ENCODE results near the gene FHAD1. TPM values are rescaled to one million over a fixed set of nuclear protein-coding genes. Genes with fewer than 3 reads are reported as not detected.
A peak's percentile ranks its signal among the peaks of the same experiment; 100 is the strongest.

Gene FHAD1
- total and polyA plus RNA-seq, 9 of the 15 experiments (the other 6 are each of a cell fraction or from before 2014, with no cell fraction given) = 0.32 to 2.1 (median 1.5) TPM; not detected in 1

- no peak for TF ChIP-seq NFATC3 (IDR thresholded peaks at IDR 0.05)
- TF ChIP-seq HDAC2 (IDR thresholded peaks at IDR 0.05) = no peak
- TF ChIP-seq ATF3 (IDR thresholded peaks at IDR 0.05) = peak; percentile 27; the same call in 1 of the 2 replicates
- no peak for TF ChIP-seq ATF3 (CRISPR knock-in tag; conservative IDR thresholded peaks at IDR 0.05)
- TF ChIP-seq ZNF583 (CRISPR knock-in tag; IDR thresholded peaks at IDR 0.05) = no peak
Measured at GRCh38 chr1:15311880-15312279, 64.9 kb downstream of the FHAD1 start (continued).

- Histone ChIP-seq H3K79me2 (ENCODE audit: control insufficient read depth, insufficient read depth, low read length) (no peaks in the 10 kb centered on the region), H4K20me1 (replicated peaks; ENCODE audit: control insufficient read depth, insufficient read depth, low read length) (no peaks in the 10 kb centered on the region), H3K4me2 (ENCODE audit: insufficient read depth, low read length) (no peak overlapping the region), H3K9ac (ENCODE audit: insufficient read depth in 1 of 2, low read depth in 2 of 2, low read length in 2 of 2) (no peak overlapping the region), H3K27ac (ENCODE audit: extremely low read depth, low read depth, low read length) (no peak overlapping the region), H3K9me1 (ENCODE audit: control insufficient read depth, insufficient read depth, low read length) (no peaks in the 10 kb centered on the region), H3K9me3 (replicated peaks; ENCODE audit: control insufficient read depth, insufficient read depth, low read depth, low read length) (peaks cover 4% of the 10 kb centered on the region; the same call in 1 of the 2 replicates), H3K4me1 (replicated peaks in 1 of 2; ENCODE audit: control insufficient read depth in 2 of 2, insufficient read depth in 2 of 2, low read length in 2 of 2) (no peaks in the 10 kb centered on the region; a peak in 1 of 5 replicates), H2AFZ (ENCODE audit: low read depth, low read length) (no peak overlapping the region), H3K36me3 (ENCODE audit: control insufficient read depth, insufficient read depth, low read length) (no peaks in the 10 kb centered on the region), H3K27me3 (ENCODE audit: control insufficient read depth in 2 of 2, insufficient read depth in 2 of 2, low read length in 2 of 2) (peaks cover 35 to 62% of the 10 kb centered on the region in 2 experiments; a peak in 4 of 5 replicates), H3K4me3 (no peak overlapping the region)
- ATAC-seq (no peak), DNase-seq (ENCODE audit: extremely low read depth in 1 of 4, low spot score in 3 of 4) (no peak), FAIRE-seq (no peak)
- in situ Hi-C loops (cut with MboI) = no loop called here
- 13% methylated on average over 16 of the region's 16 CpGs for WGBS (ENCODE audit: insufficient coverage, low coverage, missing lambda C conversion rate)
- intact Hi-C loops (cut with micrococcal nuclease) = no loop called here
- no TSS peak for BruUV-seq (replicated peaks)
- POLR2A ChIA-PET = no interaction called here
- CTCF ChIA-PET (ENCODE audit: low intra/inter-chr PET ratio) = no interaction called here
- TF ChIP-seq TOE1 (IDR thresholded peaks at IDR 0.05; ENCODE audit: borderline replicate concordance) (peak; percentile 81; the same call in 1 of the 2 replicates), TOE1 (CRISPR knock-in tag; IDR thresholded peaks at IDR 0.05; ENCODE audit: borderline replicate concordance, low read depth) (no peak), XRCC4 (IDR thresholded peaks at IDR 0.05; ENCODE audit: extremely low read depth, insufficient read depth, insufficient read length) (no peak), CBFA2T2 (conservative IDR thresholded peaks at IDR 0.05) (peak; percentile 43), ZBTB2 (IDR thresholded peaks at IDR 0.05) (no peak), MLLT1 (IDR thresholded peaks at IDR 0.05) (no peak), RFX1 (IDR thresholded peaks at IDR 0.05) (no peak), TFE3 (CRISPR knock-in tag; IDR thresholded peaks at IDR 0.05) (peak; percentile 68), GTF2B (IDR thresholded peaks at IDR 0.05; ENCODE audit: extremely low read depth, insufficient read length) (no peak), GATAD2B (IDR thresholded peaks at IDR 0.05; ENCODE audit: borderline replicate concordance) (no peak)
Measured at GRCh38 chr1:15312626-15313411, 65.8 kb downstream of the FHAD1 start.

Data from K562 (cell line).